Measurements from ENCODE around the gene PPIF. TPM values are rescaled to one million over a fixed set of nuclear protein-coding genes. Genes with fewer than 3 reads are reported as not detected.

Gene PPIF
- total and polyA plus RNA-seq, 2 donors (not counting 1 experiment from before 2014, with no cell fraction given) = 50.4 to 100 TPM

DNA sequence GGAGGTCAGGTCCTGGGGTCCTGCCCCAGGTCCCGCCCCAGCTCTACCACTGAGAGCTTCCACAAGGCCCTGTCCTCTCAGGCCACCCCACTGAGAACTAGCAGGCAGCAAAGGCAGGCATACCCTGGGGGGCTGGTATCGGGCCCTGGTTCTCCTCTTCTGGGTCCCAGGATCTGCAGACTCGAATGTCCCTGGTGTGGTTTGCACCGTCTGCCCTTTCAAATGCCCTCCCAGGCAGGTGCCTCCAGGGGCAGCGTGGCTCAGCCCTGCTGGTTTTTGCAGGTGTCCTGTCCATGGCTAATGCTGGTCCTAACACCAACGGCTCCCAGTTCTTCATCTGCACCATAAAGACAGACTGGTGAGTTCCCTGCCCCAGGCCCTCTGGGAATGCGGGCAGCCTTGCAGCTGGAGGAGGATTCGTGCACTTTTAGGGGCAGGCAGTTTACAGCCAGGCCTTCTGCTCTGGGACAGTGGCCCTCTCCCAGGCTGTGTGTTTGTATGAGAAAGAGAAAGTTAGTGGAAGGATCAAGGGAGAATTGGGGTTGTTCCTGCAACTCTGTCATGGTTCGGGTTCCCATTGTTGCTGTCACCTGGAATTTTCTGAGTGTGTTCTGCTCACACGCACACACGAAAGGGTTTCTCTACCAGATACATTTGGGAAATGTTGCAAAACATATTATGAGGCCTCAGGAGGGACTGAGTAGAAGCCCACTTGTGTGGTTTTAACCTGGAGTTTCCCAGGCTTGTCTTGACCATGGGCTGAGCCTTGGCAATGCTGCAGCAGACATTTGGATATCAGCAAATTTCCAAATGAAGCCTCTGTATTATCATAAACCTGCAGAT, 5.0 kb downstream of the PPIF start:
- H3K4me2 ChIP-seq (replicated peaks; ENCODE audit: low read depth, low read length, poor library complexity, severe bottlenecking) = no peak overlapping the region
- ChIA-PET CTCF (interaction anchor here (1.1 kb wide), 1 partner anchor 103 kb away, joined by 3 read pairs; no protein-coding TSS in a partner anchor), POLR2A (interaction anchor here (0.7 kb wide), 1 partner anchor 21 kb away, joined by 3 read pairs; no protein-coding TSS in a partner anchor)
- ATAC-seq (ENCODE audit: low read depth) (no peak), DNase-seq (no peak)
- no peak overlapping the region for H3K27ac ChIP-seq (ENCODE audit: low read length in 2 of 2)
- Mint-ChIP-seq H3K27ac (no peak overlapping the region), H3K4me3 (no peak overlapping the region), H3K27me3 (no peaks in the 10 kb centered on the region), H3K4me1 (peaks cover 51% of the 10 kb centered on the region), H3K9me3 (ENCODE audit: insufficient read depth) (no peaks in the 10 kb centered on the region)
- H3K36me3 ChIP-seq (replicated peaks in 1 of 2; ENCODE audit: control extremely low read depth in 1 of 2, control insufficient read depth in 1 of 2, extremely low read depth in 1 of 2, insufficient read depth in 2 of 2, low read length in 1 of 2) = peaks cover 0 to 67% of the 10 kb centered on the region in 2 experiments
- H2AFZ ChIP-seq (ENCODE audit: insufficient read depth, low read depth, low read length, poor library complexity, severe bottlenecking) = no peak overlapping the region
- no peaks in the 10 kb centered on the region for H3K9me3 ChIP-seq (ENCODE audit: control extremely low read depth in 1 of 3, control insufficient read depth in 2 of 3, insufficient read depth in 1 of 3, low read length in 2 of 3)
- no peak for TF ChIP-seq EZH2 (IDR thresholded peaks at IDR 0.05; ENCODE audit: borderline replicate concordance, insufficient read depth, low read depth, low read length, poor library complexity, severe bottlenecking)
- TF ChIP-seq, protein P1, sequence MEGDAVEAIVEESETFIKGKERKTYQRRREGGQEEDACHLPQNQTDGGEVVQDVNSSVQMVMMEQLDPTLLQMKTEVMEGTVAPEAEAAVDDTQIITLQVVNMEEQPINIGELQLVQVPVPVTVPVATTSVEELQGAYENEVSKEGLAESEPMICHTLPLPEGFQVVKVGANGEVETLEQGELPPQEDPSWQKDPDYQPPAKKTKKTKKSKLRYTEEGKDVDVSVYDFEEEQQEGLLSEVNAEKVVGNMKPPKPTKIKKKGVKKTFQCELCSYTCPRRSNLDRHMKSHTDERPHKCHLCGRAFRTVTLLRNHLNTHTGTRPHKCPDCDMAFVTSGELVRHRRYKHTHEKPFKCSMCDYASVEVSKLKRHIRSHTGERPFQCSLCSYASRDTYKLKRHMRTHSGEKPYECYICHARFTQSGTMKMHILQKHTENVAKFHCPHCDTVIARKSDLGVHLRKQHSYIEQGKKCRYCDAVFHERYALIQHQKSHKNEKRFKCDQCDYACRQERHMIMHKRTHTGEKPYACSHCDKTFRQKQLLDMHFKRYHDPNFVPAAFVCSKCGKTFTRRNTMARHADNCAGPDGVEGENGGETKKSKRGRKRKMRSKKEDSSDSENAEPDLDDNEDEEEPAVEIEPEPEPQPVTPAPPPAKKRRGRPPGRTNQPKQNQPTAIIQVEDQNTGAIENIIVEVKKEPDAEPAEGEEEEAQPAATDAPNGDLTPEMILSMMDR (IDR thresholded peaks at IDR 0.05) = no peak
- WGBS (ENCODE audit: insufficient coverage) = 97% methylated on average over 11 of the region's 11 CpGs
- H3K4me1 ChIP-seq (ENCODE audit: control insufficient read depth in 2 of 2, insufficient read depth in 2 of 2, low read length in 2 of 2) = peaks cover 28 to 45% of the 10 kb centered on the region in 2 donors
- no peak overlapping the region for H3K9ac ChIP-seq (ENCODE audit: low read length)
- H3K4me3 ChIP-seq (ENCODE audit: control extremely low read depth in 1 of 5, extremely low read depth in 1 of 5, insufficient read depth in 1 of 5, low read depth in 2 of 5, low read length in 4 of 5) = no peak overlapping the region
- no peaks in the 10 kb centered on the region for H3K27me3 ChIP-seq (replicated peaks in 1 of 4; ENCODE audit: control extremely low read depth in 1 of 4, control insufficient read depth in 3 of 4, insufficient read depth in 4 of 4, low read length in 3 of 4)
- peaks cover 20% of the 10 kb centered on the region for H3K79me2 ChIP-seq (ENCODE audit: control insufficient read depth, insufficient read depth, low read length)
- intact Hi-C loops (cut with micrococcal nuclease) = no loop called here
- H4K20me1 ChIP-seq (ENCODE audit: control insufficient read depth, insufficient read depth, low read length, poor library complexity, severe bottlenecking) = peaks cover 23% of the 10 kb centered on the region

DNA sequence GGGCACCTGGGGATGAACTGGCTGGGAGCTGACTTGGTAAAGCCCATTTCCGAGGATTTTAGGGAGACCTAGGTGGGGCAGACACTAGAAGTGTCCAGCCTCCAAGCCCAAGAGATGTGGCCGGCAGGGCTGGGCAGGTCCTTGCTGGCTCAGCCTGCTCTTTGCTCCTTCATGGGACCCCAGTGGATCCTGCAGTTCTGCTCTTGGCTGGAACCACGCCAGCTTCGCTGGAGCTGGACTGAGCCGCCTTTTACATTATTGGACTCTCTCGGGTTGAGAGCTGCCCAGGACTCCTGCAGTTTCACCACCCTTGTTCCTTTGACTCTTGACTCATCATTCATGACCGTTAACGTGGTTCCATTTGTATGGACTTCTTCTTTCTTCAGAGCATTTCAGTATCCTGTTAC, 5.7 kb downstream of the PPIF start:
- peaks cover 51% of the 10 kb centered on the region for H3K4me1 Mint-ChIP-seq
- Histone ChIP-seq H3K4me1 (ENCODE audit: control insufficient read depth in 2 of 2, insufficient read depth in 2 of 2, low read length in 2 of 2) (peaks cover 28 to 42% of the 10 kb centered on the region in 2 donors), H3K79me2 (ENCODE audit: control insufficient read depth, insufficient read depth, low read length) (peaks cover 14% of the 10 kb centered on the region), H3K9me3 (ENCODE audit: control extremely low read depth in 1 of 3, control insufficient read depth in 2 of 3, insufficient read depth in 1 of 3, low read length in 2 of 3) (no peaks in the 10 kb centered on the region), H3K27me3 (replicated peaks in 1 of 4; ENCODE audit: control extremely low read depth in 1 of 4, control insufficient read depth in 3 of 4, insufficient read depth in 4 of 4, low read length in 3 of 4) (no peaks in the 10 kb centered on the region), H3K9ac (ENCODE audit: low read length) (no peak overlapping the region), H3K36me3 (replicated peaks in 1 of 2; ENCODE audit: control extremely low read depth in 1 of 2, control insufficient read depth in 1 of 2, extremely low read depth in 1 of 2, insufficient read depth in 2 of 2, low read length in 1 of 2) (peaks cover 0 to 72% of the 10 kb centered on the region in 2 experiments), H3K27ac (ENCODE audit: low read length in 2 of 2) (no peak overlapping the region), H4K20me1 (ENCODE audit: control insufficient read depth, insufficient read depth, low read length, poor library complexity, severe bottlenecking) (peaks cover 23% of the 10 kb centered on the region), H2AFZ (ENCODE audit: insufficient read depth, low read depth, low read length, poor library complexity, severe bottlenecking) (no peak overlapping the region), H3K4me3 (ENCODE audit: control extremely low read depth in 1 of 5, extremely low read depth in 1 of 5, insufficient read depth in 1 of 5, low read depth in 2 of 5, low read length in 4 of 5) (no peak overlapping the region), H3K4me2 (replicated peaks; ENCODE audit: low read depth, low read length, poor library complexity, severe bottlenecking) (no peak overlapping the region)
- no peak overlapping the region for H3K4me3 Mint-ChIP-seq
- ChIA-PET CTCF (interaction anchor here (1.1 kb wide), 1 partner anchor 104 kb away, joined by 3 read pairs; no protein-coding TSS in a partner anchor), POLR2A (no interaction called here)
- 96% methylated on average over 6 of the region's 8 CpGs for WGBS (ENCODE audit: insufficient coverage)
- intact Hi-C loops (cut with micrococcal nuclease) = no loop called here
- ATAC-seq (ENCODE audit: low read depth) (no peak), DNase-seq (no peak)
- peak overlapping the region; percentile 0 for H3K27ac Mint-ChIP-seq
- TF ChIP-seq EZH2 (IDR thresholded peaks at IDR 0.05; ENCODE audit: borderline replicate concordance, insufficient read depth, low read depth, low read length, poor library complexity, severe bottlenecking) = no peak
- TF ChIP-seq, protein P1 (IDR thresholded peaks at IDR 0.05) = no peak
- H3K9me3 Mint-ChIP-seq (ENCODE audit: insufficient read depth) = no peaks in the 10 kb centered on the region
- no peaks in the 10 kb centered on the region for H3K27me3 Mint-ChIP-seq
